OCI-LY7 (cell line): ENCODE measurements around the gene SYT7. TPM values are rescaled to one million over a fixed set of nuclear protein-coding genes. Genes with fewer than 3 reads are reported as not detected.

Experiments
- BruUV-seq: library from RNA; stranded (reverse); fragments of 400-500 nt; replicated peaks from 2 replicates; lab custom pipeline; 2021; lab: Mats Ljungman, UMichigan
- CTCF ChIA-PET: fragments of 300-600 bp; sonication (Branson Sonifier 250); formaldehyde crosslinking; loops from one replicate; lab custom pipeline; 2022; ENCODE audit warnings: antibody characterized with exemption; ENCODE audit not compliant: unreplicated experiment; lab: Charles Lee
- POLR2A ChIA-PET: fragments of 300-600 bp; sonication (Branson Sonifier 250); formaldehyde crosslinking; loops from one replicate; lab custom pipeline; 2022; ENCODE audit warnings: antibody characterized with exemption; lab: Charles Lee
- DNase-seq: peaks from one replicate; pipeline ENCODE4 v3.0.0-alpha.2; 2015; ENCODE audit warnings: low spot score
- H2AFZ ChIP-seq: fragments of 200-600 bp; sonication (generic), shearing (Covaris generic); 2 replicates; pipeline ENCODE4 v1.6.1; 2014; ENCODE audit warnings: mild to moderate bottlenecking, antibody characterized with exemption, low read length, moderate library complexity
- H3K27ac ChIP-seq: fragments of 200-600 bp; sonication (generic); 2 replicates; pipeline ENCODE4 v1.5.1; 2014; ENCODE audit warnings: mixed run types, low read depth, mild to moderate bottlenecking, moderate library complexity, low read length, inconsistent platforms; ENCODE audit not compliant: poor library complexity, severe bottlenecking
- H3K36me3 ChIP-seq: fragments of 200-600 bp; sonication (generic); 2 replicates; pipeline ENCODE4 v1.6.1; 2014; ENCODE audit warnings: mild to moderate bottlenecking, antibody characterized with exemption, low read length, moderate library complexity, mixed read lengths; ENCODE audit not compliant: insufficient read depth
- H3K4me1 ChIP-seq: fragments of 200-600 bp; sonication (generic); 2 replicates; pipeline ENCODE4 v1.5.1; 2014; ENCODE audit warnings: mild to moderate bottlenecking, low read length; ENCODE audit not compliant: insufficient read depth, poor library complexity, severe bottlenecking
- H3K4me2 ChIP-seq: fragments of 200-600 bp; sonication (generic); 2 replicates; pipeline ENCODE4 v1.6.1; 2014; ENCODE audit warnings: mild to moderate bottlenecking, low read length
- H3K4me3 ChIP-seq: fragments of 200-600 bp; sonication (generic); 2 replicates; pipeline ENCODE4 v1.5.1; 2014; ENCODE audit warnings: mild to moderate bottlenecking, low read depth, low read length; ENCODE audit not compliant: poor library complexity, severe bottlenecking
- H3K79me2 ChIP-seq: fragments of 200-600 bp; sonication (generic); 2 replicates; pipeline ENCODE4 v1.6.1; 2016; ENCODE audit warnings: low read depth, mild to moderate bottlenecking, low read length, moderate library complexity, mixed read lengths; ENCODE audit not compliant: insufficient read depth
- H3K9me2 ChIP-seq: fragments of 200-600 bp; sonication (generic); 2 replicates; pipeline ENCODE4 v1.6.1; 2016; ENCODE audit warnings: mild to moderate bottlenecking, low read length, mixed read lengths; ENCODE audit not compliant: insufficient read depth
- H3K9me3 ChIP-seq: fragments of 200-600 bp; sonication (generic); 2 replicates; pipeline ENCODE4 v1.6.1; 2014; ENCODE audit warnings: mild to moderate bottlenecking, mixed run types, low read length, mixed read lengths
- H4K20me1 ChIP-seq: fragments of 200-600 bp; sonication (generic); 2 replicates; pipeline ENCODE4 v1.6.1; 2014; ENCODE audit warnings: mild to moderate bottlenecking, antibody characterized with exemption, low read length, moderate library complexity, mixed read lengths; ENCODE audit not compliant: insufficient read depth
- EZH2phosphoT487 ChIP-seq: fragments of 200-600 bp; sonication (generic); IDR thresholded peaks from 2 replicates; pipeline ENCODE4 v1.6.1; 2018; ENCODE audit warnings: low read depth, borderline replicate concordance, mild to moderate bottlenecking, mixed run types, antibody characterized with exemption, low read length, moderate library complexity, mixed read lengths
- intact Hi-C: fragments of 100-400 bp; cut with micrococcal nuclease; formaldehyde crosslinking; loops from one replicate; pipeline ENCODE4 v1.10.0; 2022; ENCODE audit not compliant: unreplicated experiment
- total RNA-seq, 2 experiments: library from RNA; depleted of rRNA in 1 of 2; stranded (reverse); fragments of >200 nt in 1 of 2; shearing (Covaris generic) in 1 of 2; gene quantifications; 2 replicates each; pipeline ENCODE4 v1.2.3, GENCODE V29; 2014 to 2022
- TF ChIP-seq, protein P1 (sequence below): fragments of 200-600 bp; sonication (generic); conservative IDR thresholded peaks from 2 replicates; pipeline ENCODE4 v1.5.1; 2014; ENCODE audit warnings: mild to moderate bottlenecking, antibody characterized with exemption, low read length, moderate library complexity, mixed read lengths

Gene SYT7
- total RNA-seq, 2 experiments from 2014 or later: not detected

DNA sequence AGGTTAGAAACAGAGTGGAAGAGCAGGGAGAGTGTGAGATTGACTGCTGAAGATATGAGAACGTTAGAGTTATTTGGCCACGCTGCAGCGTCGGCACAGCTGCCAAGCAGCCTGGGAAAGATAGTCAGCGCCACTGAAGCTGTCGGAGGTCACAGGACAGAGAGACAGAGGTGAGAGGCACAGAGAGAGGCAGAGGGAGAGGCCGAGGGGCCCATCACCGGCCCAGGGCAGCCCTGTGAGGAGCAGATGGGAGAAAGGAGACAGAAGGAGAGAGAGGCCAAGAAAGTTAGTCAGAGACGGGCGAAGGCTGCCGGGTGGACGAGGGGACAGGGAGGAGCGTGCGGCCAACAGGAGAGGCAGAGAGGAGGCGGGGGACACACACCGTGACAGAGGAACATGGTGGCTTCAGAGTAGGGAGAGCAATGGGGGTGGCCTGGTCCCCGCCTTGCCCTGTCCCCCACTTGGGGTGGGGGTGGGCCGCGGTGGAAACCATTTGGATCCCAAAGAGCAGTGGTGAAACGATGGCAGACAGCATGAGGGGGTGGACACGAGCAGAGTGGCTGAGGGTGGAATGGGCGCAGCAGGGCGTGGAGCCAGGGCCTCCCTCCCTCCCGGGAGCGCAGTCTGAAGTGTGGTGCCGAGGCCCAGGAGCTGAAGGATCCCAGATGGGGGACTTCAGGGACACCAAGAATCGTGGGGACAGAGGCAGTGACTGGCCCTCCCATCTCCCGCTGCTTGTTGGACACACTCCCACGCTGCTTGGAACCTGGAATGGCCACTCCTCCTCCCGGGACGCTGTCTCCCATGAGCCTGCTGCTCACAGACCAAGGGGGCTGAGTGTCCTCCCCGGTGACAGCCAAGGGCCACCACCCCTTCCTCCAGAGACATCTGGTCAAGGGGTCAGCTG lies 45.7 kb downstream of the SYT7 start:
- ChIA-PET CTCF (no interaction called here), POLR2A (no interaction called here)
- H3K9me2 ChIP-seq: no peaks in the 10 kb centered on the region

DNA sequence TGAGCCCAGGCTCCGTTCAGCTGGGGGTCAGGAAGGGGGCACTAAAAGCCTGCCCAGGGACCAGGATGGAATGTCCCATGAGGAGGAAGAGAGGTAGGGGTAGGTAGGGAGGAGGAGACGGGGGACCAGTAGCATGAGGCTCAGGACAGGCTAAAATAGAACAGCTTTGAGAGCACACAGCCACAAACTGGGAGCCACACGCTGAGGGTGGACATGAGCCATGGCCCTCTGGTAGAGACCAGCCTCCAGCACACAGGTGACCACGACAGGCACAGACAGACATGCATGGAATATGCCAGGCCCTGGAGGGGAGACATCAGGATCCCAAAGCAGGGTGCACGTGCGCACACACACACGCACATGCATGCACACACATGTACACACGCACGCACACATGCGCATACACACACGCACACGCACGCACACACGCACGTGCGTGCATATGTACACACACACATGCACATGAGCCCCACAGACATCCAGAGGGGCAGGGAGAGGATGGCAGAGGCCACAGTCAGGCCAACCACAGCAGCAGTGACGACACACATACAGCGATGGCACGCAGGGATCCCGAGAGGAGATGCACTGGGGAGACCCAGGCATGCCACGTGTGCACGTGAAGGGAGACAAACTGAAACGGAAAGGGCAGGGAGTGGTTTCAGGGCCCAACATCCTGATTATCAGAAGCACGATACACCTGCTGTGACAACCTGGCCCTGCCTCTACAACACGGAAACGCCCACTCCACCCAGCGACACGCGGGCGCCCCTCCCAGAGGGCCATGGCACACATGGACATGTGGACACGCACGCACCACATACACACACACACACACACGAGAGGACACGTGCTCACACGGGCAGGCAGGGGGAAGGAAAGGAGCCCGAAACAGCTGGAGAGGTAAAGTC lies 46.6 kb downstream of the SYT7 start:
- TF ChIP-seq, protein P1, sequence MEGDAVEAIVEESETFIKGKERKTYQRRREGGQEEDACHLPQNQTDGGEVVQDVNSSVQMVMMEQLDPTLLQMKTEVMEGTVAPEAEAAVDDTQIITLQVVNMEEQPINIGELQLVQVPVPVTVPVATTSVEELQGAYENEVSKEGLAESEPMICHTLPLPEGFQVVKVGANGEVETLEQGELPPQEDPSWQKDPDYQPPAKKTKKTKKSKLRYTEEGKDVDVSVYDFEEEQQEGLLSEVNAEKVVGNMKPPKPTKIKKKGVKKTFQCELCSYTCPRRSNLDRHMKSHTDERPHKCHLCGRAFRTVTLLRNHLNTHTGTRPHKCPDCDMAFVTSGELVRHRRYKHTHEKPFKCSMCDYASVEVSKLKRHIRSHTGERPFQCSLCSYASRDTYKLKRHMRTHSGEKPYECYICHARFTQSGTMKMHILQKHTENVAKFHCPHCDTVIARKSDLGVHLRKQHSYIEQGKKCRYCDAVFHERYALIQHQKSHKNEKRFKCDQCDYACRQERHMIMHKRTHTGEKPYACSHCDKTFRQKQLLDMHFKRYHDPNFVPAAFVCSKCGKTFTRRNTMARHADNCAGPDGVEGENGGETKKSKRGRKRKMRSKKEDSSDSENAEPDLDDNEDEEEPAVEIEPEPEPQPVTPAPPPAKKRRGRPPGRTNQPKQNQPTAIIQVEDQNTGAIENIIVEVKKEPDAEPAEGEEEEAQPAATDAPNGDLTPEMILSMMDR: no peak
- H2AFZ ChIP-seq: no peak overlapping the region
- DNase-seq: no peak

More for the DNA sequence above, 45.7 kb downstream of the SYT7 start:
- no peak overlapping the region for H3K4me2 ChIP-seq
- TF ChIP-seq EZH2phosphoT487: no peak
- TF ChIP-seq, protein P1: no peak
- intact Hi-C loops: no loop called here
- DNase-seq: no peak
- H3K4me3 ChIP-seq: no peak overlapping the region
- no peaks in the 10 kb centered on the region for H3K79me2 ChIP-seq
- no peak overlapping the region for H3K27ac ChIP-seq
- no peak overlapping the region for H2AFZ ChIP-seq
- no peaks in the 10 kb centered on the region for H3K9me3 ChIP-seq
- no peaks in the 10 kb centered on the region for H3K36me3 ChIP-seq
- H3K4me1 ChIP-seq: no peaks in the 10 kb centered on the region
- no TSS peak for BruUV-seq
- H4K20me1 ChIP-seq: no peaks in the 10 kb centered on the region

More for the DNA sequence above, 46.6 kb downstream of the SYT7 start:
- Histone ChIP-seq H3K4me1 (no peaks in the 10 kb centered on the region), H3K4me2 (no peak overlapping the region), H4K20me1 (no peaks in the 10 kb centered on the region), H3K27ac (no peak overlapping the region), H3K9me3 (no peaks in the 10 kb centered on the region), H3K4me3 (no peak overlapping the region), H3K9me2 (no peaks in the 10 kb centered on the region), H3K79me2 (no peaks in the 10 kb centered on the region), H3K36me3 (no peaks in the 10 kb centered on the region)
- ChIA-PET CTCF (no interaction called here), POLR2A (no interaction called here)
- intact Hi-C loops: no loop called here
- no TSS peak for BruUV-seq
